SK-N-SH (cell line): ENCODE data around the gene GPR17. TPM values are rescaled to one million over a fixed set of nuclear protein-coding genes. Genes with fewer than 3 reads are reported as not detected.
A peak's percentile ranks its signal among the peaks of the same experiment; 100 is the strongest.

Experiments
- CTCF ChIA-PET: fragments of 300-600, 350-600 bp; formaldehyde crosslinking; extraction: SDS; loops from one replicate; lab custom pipeline; 2021; lab: Yijun Ruan, JAX
- POLR2A ChIA-PET: fragments of 350-600 bp; sonication (Branson Sonifier 250); formaldehyde crosslinking; extraction: SDS; loops from one replicate; lab custom pipeline; 2020; ENCODE audit warnings: antibody characterized with exemption, inconsistent platforms; lab: Yijun Ruan, JAX
- DNase-seq: peaks from one replicate; pipeline ENCODE4 v3.0.0; 2012
- H2AFZ ChIP-seq: fragments of 200-600 bp; sonication (generic); 2 replicates; pipeline ENCODE4 v1.8.1; 2016; ENCODE audit warnings: antibody characterized with exemption, mild to moderate bottlenecking, low read depth
- H3F3A ChIP-seq: fragments of 200-600 bp; sonication (generic); replicated peaks from 2 replicates; pipeline ENCODE3; 2016; ENCODE audit warnings: antibody characterized with exemption, mild to moderate bottlenecking; ENCODE audit not compliant: insufficient read depth
- H3K27ac ChIP-seq, 2 experiments: fragments of 200-500 bp in 1 of 2; fragments of 200-600 bp in 1 of 2; sonication (Bioruptor generic) in 1 of 2; sonication (generic), shearing (Covaris generic) in 1 of 2; 2 replicates each; pipeline versions ENCODE4 v1.5.1 to v1.6.1; 2014 to 2016; ENCODE audit warnings: low read depth in 2 of 2, inconsistent platforms in 1 of 2, low read length in 1 of 2, mild to moderate bottlenecking in 1 of 2, mixed read lengths in 1 of 2
- H3K27me3 ChIP-seq: fragments of 200-600 bp; sonication (generic), shearing (Covaris generic); 2 replicates; pipeline ENCODE4 v1.6.1; 2016; ENCODE audit warnings: mixed run types; ENCODE audit not compliant: insufficient read depth
- H3K36me3 ChIP-seq, 2 experiments: fragments of 200-500 bp in 1 of 2; fragments of 200-600 bp in 1 of 2; sonication (Bioruptor generic) in 1 of 2; sonication (generic) in 1 of 2; replicated peaks in 1 of 2; 2 replicates each; pipeline versions ENCODE3 to v1.5.1; 2014 to 2016; ENCODE audit warnings: low read length in 1 of 2, mild to moderate bottlenecking in 1 of 2; ENCODE audit not compliant: insufficient read depth in 2 of 2, control insufficient read depth in 1 of 2
- H3K4me1 ChIP-seq, 2 experiments: fragments of 200-500 bp in 1 of 2; fragments of 200-600 bp in 1 of 2; sonication (Bioruptor generic) in 1 of 2; sonication (generic), shearing (Covaris generic) in 1 of 2; 2 replicates each; pipeline versions ENCODE4 v1.5.1 to v1.6.1; 2014 to 2016; ENCODE audit warnings: low read depth in 1 of 2, low read length in 1 of 2, mixed run types in 1 of 2; ENCODE audit not compliant: insufficient read depth in 2 of 2, control insufficient read depth in 1 of 2
- H3K4me2 ChIP-seq: fragments of 200-600 bp; sonication (generic), shearing (Covaris generic); 2 replicates; pipeline ENCODE4 v1.6.1; 2017; ENCODE audit warnings: mixed run types
- H3K4me3 ChIP-seq, 2 experiments: fragments of 200-500 bp in 1 of 2; fragments of 200-600 bp in 1 of 2; sonication (Bioruptor generic) in 1 of 2; sonication (generic), shearing (Covaris generic) in 1 of 2; 2 replicates each; pipeline versions ENCODE4 v1.5.1 to v1.8.1; 2014 to 2016; ENCODE audit warnings: low read depth in 2 of 2, inconsistent platforms in 1 of 2, low read length in 1 of 2, mild to moderate bottlenecking in 1 of 2, mixed read lengths in 1 of 2, moderate library complexity in 1 of 2
- H3K79me2 ChIP-seq: fragments of 200-600 bp; sonication (generic); 2 replicates; pipeline ENCODE4 v1.8.1; 2017; ENCODE audit warnings: mild to moderate bottlenecking; ENCODE audit not compliant: insufficient read depth
- H3K9ac ChIP-seq: fragments of 200-600 bp; sonication (generic); 2 replicates; pipeline ENCODE4 v1.6.1; 2017; ENCODE audit warnings: mixed run types
- H3K9me2 ChIP-seq: fragments of 200-600 bp; sonication (generic); 2 replicates; pipeline ENCODE4 v1.6.1; 2017; ENCODE audit warnings: mixed run types
- H3K9me3 ChIP-seq: fragments of 200-600 bp; sonication (generic); 2 replicates; pipeline ENCODE4 v1.6.1; 2017; ENCODE audit warnings: mixed run types, mild to moderate bottlenecking, moderate library complexity
- H4K20me1 ChIP-seq: fragments of 200-600 bp; sonication (generic); 2 replicates; pipeline ENCODE4 v1.6.1; 2017; ENCODE audit warnings: mild to moderate bottlenecking, mixed run types; ENCODE audit not compliant: insufficient read depth
- EZH2phosphoT487 ChIP-seq: fragments of 200-600 bp; sonication (generic); IDR thresholded peaks from 2 replicates; pipeline ENCODE4 v1.6.1; 2017; ENCODE audit warnings: low read depth, mixed run types, mild to moderate bottlenecking, antibody characterized with exemption, moderate library complexity, borderline replicate concordance
- FOXJ3 ChIP-seq: sonication (generic); formaldehyde crosslinking; IDR thresholded peaks from 2 replicates; pipeline ENCODE4 v1.5.1; 2020; ENCODE audit warnings: mild to moderate bottlenecking, missing genetic modification reagents
- MAX ChIP-seq: IDR thresholded peaks from 2 replicates; pipeline ENCODE4 v1.4.0; 2012; ENCODE audit warnings: low read depth
- RAD21 ChIP-seq: IDR thresholded peaks from 2 replicates; pipeline ENCODE4 v1.6.1; 2012; ENCODE audit warnings: mild to moderate bottlenecking, low read length
- RCOR1 ChIP-seq: fragments of 150-350 bp; IDR thresholded peaks from 2 replicates; pipeline ENCODE4 v1.6.1; 2017; ENCODE audit warnings: antibody characterized with exemption, low read length
- REST ChIP-seq: IDR thresholded peaks from 2 replicates; pipeline ENCODE4 v1.6.1; 2012; ENCODE audit warnings: mild to moderate bottlenecking, low read depth, low read length, moderate library complexity
- RXRA ChIP-seq: IDR thresholded peaks from 2 replicates; pipeline ENCODE4 v1.4.0; 2012; ENCODE audit warnings: low read depth, mild to moderate bottlenecking, borderline replicate concordance
- SIN3A ChIP-seq: IDR thresholded peaks from 2 replicates; pipeline ENCODE4 v1.6.1; 2012; ENCODE audit warnings: low read depth, mild to moderate bottlenecking, low read length, moderate library complexity, borderline replicate concordance
- SMC3 ChIP-seq: IDR thresholded peaks from 2 replicates; pipeline ENCODE4 v1.6.1; 2012; ENCODE audit warnings: low read depth, low read length, improper control_type of control experiment
- TCF12 ChIP-seq: IDR thresholded peaks from 2 replicates; pipeline ENCODE4 v1.4.0; 2012
- USF1 ChIP-seq: IDR thresholded peaks from 2 replicates; pipeline ENCODE4 v1.4.0; 2012; ENCODE audit warnings: low read depth, borderline replicate concordance
- YY1 ChIP-seq: IDR thresholded peaks from 2 replicates; pipeline ENCODE4 v1.4.0; 2012; ENCODE audit warnings: low read depth, mild to moderate bottlenecking
- WGBS: methylation state at CpG from one replicate; pipeline ENCODE4 v1.1.6; 2017; ENCODE audit warnings: low lambda C conversion rate; 5-methylcytosine and 5-hydroxymethylcytosine counted together
- polyA plus RNA-seq, 3 experiments: library from polyadenylated mRNA; depleted of rRNA; stranded (reverse); fragments of >200 nt; gene quantifications; 2 replicates each; pipeline ENCODE4 v1.2.3, GENCODE V29; 2012

GPR17 gene
- polyA plus RNA-seq, 1 of the 3 experiments (the other 2 are of a cell fraction) = 0.03 TPM

- Histone ChIP-seq H4K20me1 (no peaks in the 10 kb centered on the region), H3K36me3 (no peaks in the 10 kb centered on the region), H3K79me2 (no peaks in the 10 kb centered on the region), H3K27me3 (no peaks in the 10 kb centered on the region), H3K4me2 (no peak overlapping the region), H3K27ac (no peak overlapping the region), H3F3A (no peaks in the 10 kb centered on the region), H3K9ac (no peak overlapping the region), H2AFZ (no peak overlapping the region), H3K4me3 (no peak overlapping the region), H3K9me3 (no peaks in the 10 kb centered on the region; the same call in 1 of the 2 replicates), H3K9me2 (no peaks in the 10 kb centered on the region), H3K4me1 (no peaks in the 10 kb centered on the region; a peak in 1 of 4 replicates)
- peak; percentile 6 for DNase-seq
- TF ChIP-seq TCF12 (0 out of 2 replicates have a peak, but pooled peaks have one; percentile 8), FOXJ3 (CRISPR knock-in tag) (no peak), EZH2phosphoT487 (no peak)
- 11% methylated on average over 3 of the region's 3 CpGs for WGBS
- POLR2A ChIA-PET = no interaction called here
- CTCF ChIA-PET = no interaction called here
Observed at GRCh38 chr2:127614731-127615130, 31.2 kb upstream of the GPR17 start.

- Histone ChIP-seq H3K36me3 (no peaks in the 10 kb centered on the region), H3F3A (no peaks in the 10 kb centered on the region), H3K79me2 (no peaks in the 10 kb centered on the region), H3K27ac (no peak overlapping the region), H3K4me2 (no peak overlapping the region), H2AFZ (no peak overlapping the region), H3K9me3 (no peaks in the 10 kb centered on the region; the same call in 1 of the 2 replicates), H3K4me1 (no peaks in the 10 kb centered on the region; a peak in 1 of 4 replicates), H3K27me3 (no peaks in the 10 kb centered on the region), H4K20me1 (no peaks in the 10 kb centered on the region), H3K9me2 (no peaks in the 10 kb centered on the region), H3K9ac (no peak overlapping the region), H3K4me3 (no peak overlapping the region)
- ChIA-PET CTCF (no interaction called here), POLR2A (no interaction called here)
- peak; percentile 3 for DNase-seq
- WGBS = 80% methylated on average over 18 of the region's 18 CpGs
- TF ChIP-seq YY1 (no peak), RXRA (no peak), RCOR1 (no peak), SIN3A (no peak), RAD21 (no peak), REST (no peak), FOXJ3 (CRISPR knock-in tag) (no peak), MAX (no peak), SMC3 (no peak), USF1 (no peak)
Observed at GRCh38 chr2:127615511-127616166, 30.3 kb upstream of the GPR17 start.
